Esophagus muscularis mucosa (tissue), 4 donors: ENCODE measurements around the gene TTL.
"Not testable (repeated sequence)": the region's sequence is repeated elsewhere in the genome, so short reads cannot be mapped to it uniquely, and the experiment has no call there.

ENCODE experiments used
- CTCF ChIP-seq, 3 experiments: fragments of 200-600 bp in 2 of 3; fragments of 450-650 bp in 1 of 3; sonication (generic) in 2 of 3; IDR thresholded peaks; one replicate each; pipeline ENCODE4 v1.5.1; 2017 to 2019; ENCODE audit warnings: antibody characterized with exemption in 3 of 3, mild to moderate bottlenecking in 2 of 3, moderate library complexity in 1 of 3
- EP300 ChIP-seq: sonication (generic); formaldehyde crosslinking; IDR thresholded peaks from one replicate; pipeline ENCODE4 v1.6.1; 2017; ENCODE audit warnings: antibody characterized with exemption
- POLR2A ChIP-seq: fragments of 450-650 bp; IDR thresholded peaks from one replicate; pipeline ENCODE4 v1.6.1; 2017; ENCODE audit warnings: antibody characterized with exemption, moderate library complexity, mild to moderate bottlenecking, low read depth
- POLR2AphosphoS5 ChIP-seq, 2 donors: sonication (generic); formaldehyde crosslinking; IDR thresholded peaks; one replicate each; pipeline ENCODE4 v1.6.1; 2017; ENCODE audit warnings: antibody characterized with exemption in 2 of 2

GRCh38 chr2:112438603-112439261 lies 43.2 kb upstream of the TTL start:
- not testable (repeated sequence) for TF ChIP-seq CTCF (IDR thresholded peaks at IDR 0.05); POLR2AphosphoS5 (IDR thresholded peaks at IDR 0.05); EP300; POLR2A
